Stimulated activated CD8-positive, alpha-beta memory T cell treated with anti-CD3 and anti-CD28 coated beads, Interleukin-4, amount 100 ng/mL, for 48 hours (primary cell): ENCODE data around the gene UBLCP1.
A peak's percentile ranks its signal among the peaks of the same experiment; 100 is the strongest.
"Not testable (repeated sequence)": the region's sequence is repeated elsewhere in the genome, so short reads cannot be mapped to it uniquely, and the experiment has no call there.

Source experiments
- DNase-seq: peaks from one replicate; pipeline ENCODE4 v3.0.0-alpha.2; 2020

UBLCP1 gene, protein sequence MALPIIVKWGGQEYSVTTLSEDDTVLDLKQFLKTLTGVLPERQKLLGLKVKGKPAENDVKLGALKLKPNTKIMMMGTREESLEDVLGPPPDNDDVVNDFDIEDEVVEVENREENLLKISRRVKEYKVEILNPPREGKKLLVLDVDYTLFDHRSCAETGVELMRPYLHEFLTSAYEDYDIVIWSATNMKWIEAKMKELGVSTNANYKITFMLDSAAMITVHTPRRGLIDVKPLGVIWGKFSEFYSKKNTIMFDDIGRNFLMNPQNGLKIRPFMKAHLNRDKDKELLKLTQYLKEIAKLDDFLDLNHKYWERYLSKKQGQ

DNA sequence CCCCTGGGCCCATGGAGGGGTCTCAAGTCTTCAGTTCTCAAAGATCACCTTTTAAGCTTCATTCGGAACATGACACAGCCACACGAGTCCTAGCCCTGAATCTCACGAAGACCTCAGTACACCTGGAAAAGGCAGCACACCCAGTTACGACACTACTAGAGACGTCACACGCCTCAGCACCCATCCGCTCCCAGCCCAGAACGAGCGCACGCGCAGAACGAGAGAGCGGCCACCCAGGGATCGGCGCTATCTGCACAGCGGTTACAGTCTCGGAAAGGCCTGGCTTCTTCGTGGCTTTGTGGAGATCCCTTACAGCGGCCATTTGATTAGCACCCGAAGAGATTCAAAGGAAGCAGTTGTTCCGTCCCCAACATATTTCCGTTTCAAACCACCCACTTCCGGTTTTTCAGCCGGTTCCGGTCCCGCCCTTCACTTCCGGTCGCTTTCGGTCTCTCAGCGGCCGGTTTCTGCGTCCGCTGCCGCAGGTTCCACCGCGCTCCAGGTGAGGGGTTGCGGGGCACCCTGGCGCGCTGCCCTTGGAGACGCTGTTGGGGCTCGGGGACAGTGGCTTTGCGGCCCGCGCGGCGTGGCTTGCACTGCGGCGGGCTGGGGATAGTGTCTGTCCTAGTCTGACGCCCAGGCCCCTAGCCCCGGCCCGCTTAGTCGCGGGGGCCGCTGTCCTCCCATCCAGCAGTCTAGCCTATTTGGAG is at the start of gene UBLCP1:
UBLCP1 (plus strand) TSS at position 432 of the 710 bp plus-strand sequence. CDS start 5,626 bp downstream, outside the sequence.
- DNase-seq: peak; percentile 86

DNA sequence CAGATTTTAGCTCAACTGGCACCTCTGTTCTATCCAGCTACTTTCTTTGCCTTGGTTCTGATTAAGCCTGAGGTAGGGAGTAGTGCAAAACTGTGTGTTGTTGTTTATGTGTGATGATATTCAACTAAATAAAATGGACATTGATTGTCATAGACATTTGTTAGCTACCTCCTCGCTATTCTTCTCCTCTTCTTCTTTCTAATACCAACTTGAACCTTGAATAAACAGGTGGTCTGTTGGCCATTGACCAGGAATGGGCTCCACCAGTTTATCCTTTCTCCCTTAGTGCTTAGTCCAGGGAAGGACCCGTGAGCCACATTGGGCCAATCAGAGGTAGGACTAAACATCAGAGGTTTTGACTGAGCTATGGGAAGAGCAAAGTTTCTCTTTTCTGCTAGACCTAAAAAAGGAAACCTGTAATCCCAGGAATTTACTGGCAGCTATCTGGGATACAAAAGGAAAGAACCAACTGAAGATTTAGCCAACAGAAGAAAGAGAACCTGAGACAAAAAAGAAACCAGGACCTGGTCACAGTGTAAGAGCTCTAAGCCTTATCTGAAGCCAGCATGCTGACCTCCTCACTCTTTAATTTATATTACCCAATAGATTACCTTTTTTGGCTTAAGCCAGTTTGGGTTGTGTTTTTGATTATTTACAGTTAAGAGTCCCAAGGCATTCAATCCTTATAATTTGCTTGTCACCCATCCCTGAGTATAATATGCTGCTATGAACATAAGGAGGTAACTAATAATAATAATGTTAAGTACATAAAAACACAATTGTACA is 48.4 kb upstream of the UBLCP1 start:
- DNase-seq: no peak

DNA sequence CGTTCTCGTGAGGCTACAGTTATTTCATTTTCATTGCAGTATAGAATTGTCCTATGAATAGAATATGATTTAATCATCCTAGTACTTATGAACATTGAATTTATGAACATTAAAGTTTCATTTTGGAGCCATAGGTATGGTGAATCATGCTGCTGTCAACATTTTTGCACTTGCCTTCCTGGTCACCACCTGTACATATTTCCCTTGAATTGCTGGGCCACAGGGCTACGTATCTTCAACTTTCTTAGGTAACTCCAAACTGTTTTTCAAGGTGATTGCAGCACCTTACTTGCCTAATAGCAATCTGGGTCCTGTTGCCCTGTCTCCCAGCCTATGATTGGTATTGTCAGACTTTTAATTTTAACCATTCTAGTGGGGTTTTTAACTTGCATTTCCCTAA is 47.2 kb upstream of the UBLCP1 start:
- no peak for DNase-seq

DNA sequence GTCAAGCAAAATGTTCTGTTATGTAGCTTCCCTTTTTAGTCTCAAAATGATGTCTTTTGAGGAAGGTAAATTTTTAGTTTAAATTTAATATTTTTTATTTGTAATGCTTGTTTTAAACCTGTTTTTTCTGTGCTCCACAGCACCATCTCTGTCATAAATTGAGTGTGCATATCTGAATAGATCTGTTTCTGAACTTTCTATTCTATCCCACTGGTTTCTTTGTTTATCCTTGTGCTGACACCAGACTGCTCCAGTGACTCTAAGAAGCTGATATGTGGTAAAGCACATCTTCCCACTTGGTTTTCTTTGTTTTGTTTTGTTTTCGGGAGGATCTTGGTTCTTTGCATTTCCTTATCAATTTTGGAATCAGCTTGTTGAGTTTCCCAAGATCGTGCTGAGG is 46.6 kb upstream of the UBLCP1 start:
- DNase-seq: no peak

DNA sequence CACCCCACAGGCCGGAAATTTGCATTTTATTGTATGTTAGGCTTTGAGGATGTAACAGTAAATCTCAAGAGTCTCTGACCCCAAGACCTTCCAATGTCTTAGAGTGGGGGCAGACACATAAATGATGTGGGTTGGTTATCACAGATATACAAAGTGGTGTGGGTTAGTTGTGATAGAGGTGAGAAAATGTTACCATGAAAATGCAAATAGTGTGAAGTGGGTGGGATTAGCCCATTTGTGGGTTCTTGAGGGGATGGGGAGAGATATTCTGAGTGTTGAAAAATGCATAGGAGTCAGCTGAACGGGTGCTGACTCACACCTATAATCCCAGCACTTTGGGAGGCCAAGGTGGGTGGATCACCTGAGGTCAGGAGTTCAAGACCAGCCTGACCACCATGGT is 45.9 kb upstream of the UBLCP1 start:
- no peak for DNase-seq

DNA sequence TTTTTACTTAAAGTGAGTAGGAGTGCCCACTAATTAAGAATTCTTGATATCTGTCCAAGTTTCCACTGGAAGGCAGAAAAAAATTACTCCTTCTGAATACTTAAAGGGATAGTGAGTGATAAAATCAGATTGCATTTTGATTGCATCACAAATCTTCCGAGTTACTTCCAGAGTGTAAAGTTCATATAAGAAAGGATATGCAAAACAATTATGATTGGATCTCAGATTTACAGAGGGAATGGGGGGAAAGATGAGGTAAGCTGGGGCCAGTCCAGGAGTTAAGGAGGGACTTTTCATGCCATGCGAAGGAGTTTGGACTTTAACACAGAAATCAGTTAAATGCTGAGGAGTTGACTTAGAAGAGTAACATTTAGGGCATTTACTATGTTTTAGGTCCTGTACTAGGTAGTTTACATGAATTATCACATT is 44.5 kb upstream of the UBLCP1 start:
- DNase-seq: no peak

DNA sequence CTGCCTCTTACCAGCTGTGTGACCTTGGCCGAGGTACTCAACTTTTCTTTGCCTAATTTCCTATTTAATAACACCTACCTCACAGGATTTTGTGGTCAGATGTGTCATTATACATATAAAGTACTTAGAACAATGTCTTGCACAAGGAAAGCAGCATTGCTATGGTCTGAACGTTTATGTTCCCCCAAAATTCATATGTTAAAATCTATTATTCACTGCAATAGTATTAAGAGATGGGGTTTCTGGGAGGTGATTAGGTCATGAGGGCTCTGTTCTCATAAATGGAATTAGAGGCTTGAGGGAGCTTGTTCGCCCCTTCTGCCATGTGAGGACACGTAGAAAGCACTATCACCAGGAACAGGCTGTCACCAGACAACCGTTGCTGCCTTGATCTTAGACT is 42.9 kb upstream of the UBLCP1 start:
- no peak for DNase-seq

DNA sequence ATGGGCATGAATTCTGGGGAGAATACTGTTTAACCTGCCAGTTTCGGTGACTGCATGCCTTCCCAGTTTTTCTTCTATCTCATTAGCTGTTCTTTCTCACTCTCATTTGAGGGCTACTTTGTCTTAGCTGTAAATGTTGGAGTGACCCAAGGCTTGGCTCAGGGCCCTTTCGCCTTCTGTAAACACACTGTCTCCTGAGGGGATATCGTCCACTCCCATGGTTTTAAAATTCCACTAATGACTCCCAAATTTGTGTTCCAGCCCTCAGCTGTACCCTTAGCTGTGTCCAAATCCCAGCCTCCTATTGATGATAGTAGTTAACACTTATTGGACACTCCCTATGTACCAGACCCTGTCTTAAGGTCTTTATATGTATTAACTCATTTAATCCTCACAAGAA is 39.6 kb upstream of the UBLCP1 start:
- DNase-seq: no peak

DNA sequence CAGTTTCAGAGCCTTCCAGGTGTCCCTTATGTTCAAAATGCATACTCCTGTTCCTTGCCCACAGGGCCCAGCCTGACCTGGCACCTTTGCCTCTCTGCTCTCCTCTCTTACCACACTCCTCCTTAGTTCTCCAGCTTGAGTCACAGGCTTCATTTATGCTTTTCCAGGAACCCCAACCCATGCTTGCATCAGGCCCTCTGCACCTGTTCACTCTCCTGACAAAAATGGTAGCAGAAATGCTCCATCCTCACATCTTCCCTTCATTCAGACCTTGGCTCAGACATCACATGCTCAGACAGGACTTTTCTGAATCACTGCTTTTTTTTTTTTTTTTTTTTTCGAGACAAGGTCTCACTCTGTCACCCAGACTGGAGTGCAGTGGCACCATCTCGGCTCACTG is 38.6 kb upstream of the UBLCP1 start:
- DNase-seq: no peak

DNA sequence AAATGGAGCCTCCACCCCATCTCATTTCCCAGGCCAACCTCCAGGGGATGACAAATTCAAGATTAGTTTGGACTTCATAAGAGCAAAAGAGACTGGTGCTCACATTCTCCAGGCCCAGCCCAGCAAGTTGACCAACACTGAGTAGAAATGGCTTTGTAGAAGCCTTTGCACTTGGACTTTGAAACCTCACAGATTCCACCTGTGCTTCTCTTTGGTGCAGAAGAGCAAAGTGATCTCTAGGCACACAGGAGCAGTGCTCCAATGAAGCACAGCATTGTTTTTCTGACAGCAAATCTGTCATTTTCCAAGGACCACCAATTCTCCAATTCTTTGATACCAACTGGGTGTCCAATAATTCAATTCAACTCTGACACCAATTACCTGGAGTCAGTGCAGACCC is 36.6 kb upstream of the UBLCP1 start:
- DNase-seq: no peak

DNA sequence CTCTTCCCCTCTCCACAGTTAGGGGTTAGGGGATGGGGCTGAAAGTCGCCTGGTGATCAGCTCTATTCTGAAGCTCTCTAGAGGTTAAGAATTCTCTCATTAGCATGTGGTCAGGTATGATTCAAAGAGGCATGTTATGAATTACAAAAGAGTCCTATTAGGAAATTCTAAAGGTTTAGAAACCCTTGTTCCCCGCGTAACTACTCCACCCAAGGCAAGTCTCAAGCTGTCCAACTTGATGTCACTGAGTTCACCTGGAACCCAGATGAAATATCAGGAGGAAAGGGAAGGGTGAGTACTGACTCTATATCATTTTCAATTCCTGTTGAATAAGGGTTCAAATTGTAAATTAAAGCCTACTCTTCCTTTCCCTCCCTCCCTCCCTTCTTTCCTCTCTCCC is 35.6 kb upstream of the UBLCP1 start:
- DNase-seq: no peak

DNA sequence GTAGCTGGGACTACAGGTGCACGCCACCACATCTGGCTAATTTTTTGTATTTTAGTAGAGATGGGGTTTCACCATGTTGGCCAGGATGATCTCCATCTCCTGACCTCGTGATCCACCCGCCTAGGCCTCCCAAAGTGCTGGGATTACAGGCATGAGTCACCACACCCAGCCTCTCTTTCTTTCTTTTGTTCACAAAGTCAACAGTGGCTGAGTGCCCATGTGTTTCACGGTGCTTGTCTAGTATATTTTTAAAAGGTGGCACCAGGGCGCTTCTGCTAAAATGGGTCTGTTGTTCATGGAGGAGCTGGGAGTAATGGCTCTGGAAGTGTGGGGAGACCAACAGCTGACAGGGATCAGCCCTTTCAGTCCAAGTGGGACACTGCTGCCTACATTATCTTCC is 35.0 kb upstream of the UBLCP1 start:
- not testable (repeated sequence) for DNase-seq

DNA sequence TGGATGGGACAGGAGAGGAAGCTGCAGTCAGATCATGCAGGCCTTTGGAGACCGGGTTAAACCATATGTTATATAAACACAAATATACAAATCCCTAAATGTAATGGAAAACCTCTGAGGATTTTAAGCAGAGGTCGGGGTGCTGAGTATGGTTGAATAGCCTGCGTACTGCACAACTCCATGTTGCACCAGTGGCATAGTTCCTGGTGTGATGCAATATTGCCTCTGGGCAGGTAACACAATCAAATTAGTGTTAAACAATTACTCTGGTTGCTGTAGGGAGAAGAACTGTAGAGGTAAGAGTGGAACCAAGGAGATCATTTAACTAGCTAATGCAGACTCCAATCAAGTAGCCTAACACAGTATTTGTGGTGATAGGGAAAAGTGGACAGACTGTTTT is 32.4 kb upstream of the UBLCP1 start:
- DNase-seq: no peak

DNA sequence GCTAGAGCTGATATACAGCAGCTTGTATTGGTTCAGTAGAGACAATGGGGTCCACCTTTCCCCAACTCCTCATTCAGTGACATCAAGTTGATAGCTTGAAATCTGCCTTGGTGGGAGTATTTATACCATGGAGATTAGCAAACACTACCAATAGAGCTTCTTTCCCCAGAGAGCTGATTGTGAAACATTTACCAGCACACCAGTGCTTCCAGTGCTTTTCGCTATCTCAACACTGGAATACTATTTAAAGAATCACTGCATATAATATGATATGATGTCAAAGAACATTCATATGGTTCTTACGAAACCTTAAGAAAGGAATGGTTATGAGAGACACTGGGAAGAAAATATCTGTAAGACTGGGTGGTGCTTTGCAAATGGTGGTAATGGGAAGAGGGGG is 31.9 kb upstream of the UBLCP1 start:
- DNase-seq: no peak

DNA sequence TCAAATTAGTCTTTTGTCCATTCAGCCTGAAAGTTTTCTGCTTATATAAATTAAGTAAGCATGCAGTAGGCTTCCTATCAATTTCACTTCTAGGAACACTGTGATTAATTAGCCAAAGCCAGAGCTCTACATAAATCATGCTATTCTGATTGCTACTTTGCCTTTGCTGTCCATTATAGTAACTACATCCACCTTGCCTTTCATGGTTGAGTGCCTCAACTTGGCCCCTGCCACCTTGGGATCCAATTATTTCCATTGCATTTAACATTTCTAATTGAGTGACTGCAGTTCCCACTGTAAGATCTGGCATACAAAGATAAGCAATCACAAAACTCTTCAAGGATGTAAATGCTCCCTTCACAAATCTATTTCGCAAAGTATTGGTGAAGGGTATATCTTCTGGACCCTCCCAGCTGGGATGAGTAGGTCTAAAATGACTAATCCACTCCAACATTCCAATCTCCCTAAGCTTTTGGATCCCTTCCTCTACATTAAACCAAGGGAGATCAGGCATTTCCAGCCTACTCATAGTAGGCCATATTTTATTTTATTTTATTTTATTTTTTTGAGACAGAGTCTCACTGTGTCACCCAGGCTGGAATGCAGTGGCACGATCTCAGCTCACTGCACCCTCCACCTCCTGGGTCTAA is 27.1 kb upstream of the UBLCP1 start:
- DNase-seq: not testable (repeated sequence)

DNA sequence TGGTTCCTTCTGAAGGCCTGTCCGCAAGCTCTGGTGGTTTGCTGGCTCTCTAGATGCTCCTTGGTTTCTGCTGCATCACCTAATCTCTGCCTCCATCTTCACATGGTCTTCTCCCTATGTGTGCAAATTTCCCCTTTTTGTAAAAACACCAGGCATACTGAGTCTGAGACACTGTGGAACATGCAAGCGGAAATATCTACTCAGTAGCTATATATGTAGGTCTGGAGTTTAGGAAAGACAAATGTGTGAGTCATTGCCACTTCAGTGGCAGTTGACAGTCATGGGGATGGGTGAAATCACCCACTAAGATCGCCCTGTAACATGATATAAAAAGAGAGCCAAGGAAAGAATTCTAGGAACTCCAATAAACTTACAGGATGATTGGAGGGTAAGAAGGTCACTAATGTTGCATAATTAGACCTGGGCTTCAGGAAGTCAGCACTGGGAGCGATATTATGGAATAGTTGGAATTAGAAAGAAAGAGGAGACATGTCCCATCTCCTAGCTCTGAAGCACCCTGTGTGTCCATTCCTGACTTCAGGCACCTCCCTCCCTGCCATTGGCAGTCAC is 22.7 kb upstream of the UBLCP1 start:
- DNase-seq: no peak

DNA sequence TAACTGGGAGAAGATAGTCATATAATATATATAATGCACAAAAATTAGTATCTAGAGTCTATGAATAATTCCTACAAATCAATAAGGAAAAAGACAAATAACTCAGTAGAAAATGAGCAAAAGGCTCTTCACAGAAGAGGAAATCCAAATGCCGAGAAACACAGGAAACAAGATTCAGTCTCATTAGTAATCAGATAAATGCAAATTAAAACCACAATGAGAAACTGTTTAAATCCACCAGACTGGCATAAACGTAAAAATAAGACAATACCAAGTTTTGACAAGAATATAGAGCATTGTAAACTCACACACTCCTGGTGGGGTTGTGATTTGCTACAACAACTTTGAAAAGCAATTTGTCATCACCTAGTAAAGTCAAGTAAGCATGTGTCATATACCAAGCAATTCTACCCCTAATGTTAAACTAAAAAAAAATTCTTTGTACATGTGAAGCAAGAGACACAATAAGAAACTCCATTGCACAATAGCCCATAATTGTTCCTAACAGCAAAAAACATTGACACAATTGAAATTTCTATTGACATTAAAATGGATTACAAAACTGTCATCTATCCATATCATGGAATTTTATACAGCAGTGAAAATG is 21.0 kb upstream of the UBLCP1 start:
- no peak for DNase-seq

DNA sequence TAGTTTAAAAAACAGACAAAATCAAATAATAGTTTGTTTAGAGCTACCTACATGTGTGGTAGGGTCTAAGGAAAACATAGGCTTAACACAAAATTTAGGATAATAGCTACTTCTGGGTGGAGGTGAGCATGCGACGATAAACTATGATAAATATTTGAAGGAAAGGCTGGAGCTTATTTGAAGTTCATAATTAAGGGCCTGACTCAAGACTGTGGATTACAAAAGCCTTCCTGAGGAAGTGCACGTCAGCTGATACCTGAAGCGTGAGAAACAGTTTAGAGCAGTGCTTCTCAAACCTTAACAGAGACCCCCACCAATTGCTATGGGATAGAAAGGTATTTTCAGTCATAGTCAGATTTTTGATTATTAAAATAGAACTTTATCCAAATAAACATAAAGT is 20.4 kb upstream of the UBLCP1 start:
- no peak for DNase-seq

DNA sequence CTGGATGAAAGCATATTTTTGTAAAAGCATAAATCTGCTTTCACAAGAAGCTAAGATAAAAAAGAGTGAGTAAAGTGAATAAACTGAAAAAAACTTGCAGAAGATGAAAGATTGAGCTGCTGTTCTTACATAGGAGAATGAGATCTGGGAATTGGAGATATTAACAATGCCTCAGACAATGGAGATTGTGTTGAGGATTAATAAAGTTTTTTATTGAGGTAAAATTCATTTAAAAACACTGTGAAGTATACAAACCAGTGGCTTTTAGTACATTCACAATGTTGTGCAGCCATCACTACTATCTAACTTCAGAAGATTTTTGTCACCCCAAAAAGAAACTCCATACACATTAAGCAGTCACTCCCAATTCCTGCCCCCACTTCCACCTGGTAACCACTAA is 19.7 kb upstream of the UBLCP1 start:
- DNase-seq: no peak

DNA sequence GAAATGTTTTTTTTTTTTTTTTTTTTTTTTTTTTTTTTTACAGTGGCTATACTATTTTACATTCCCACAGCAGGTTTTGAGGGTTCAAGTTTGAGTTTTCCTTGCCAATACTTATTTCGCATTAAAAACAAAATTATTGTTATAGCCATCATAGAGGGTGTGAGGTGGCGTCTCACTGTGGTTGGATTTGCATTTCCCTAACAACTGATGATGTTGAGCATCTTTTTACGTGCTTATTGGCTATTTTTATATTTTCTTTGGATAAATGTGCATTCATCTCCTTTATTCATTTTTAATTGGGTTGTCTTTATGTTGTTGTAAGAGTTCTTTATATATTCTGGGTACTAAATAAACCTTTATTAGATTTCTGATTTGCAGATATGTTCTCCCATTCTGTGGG is 18.9 kb upstream of the UBLCP1 start:
- no peak for DNase-seq

DNA sequence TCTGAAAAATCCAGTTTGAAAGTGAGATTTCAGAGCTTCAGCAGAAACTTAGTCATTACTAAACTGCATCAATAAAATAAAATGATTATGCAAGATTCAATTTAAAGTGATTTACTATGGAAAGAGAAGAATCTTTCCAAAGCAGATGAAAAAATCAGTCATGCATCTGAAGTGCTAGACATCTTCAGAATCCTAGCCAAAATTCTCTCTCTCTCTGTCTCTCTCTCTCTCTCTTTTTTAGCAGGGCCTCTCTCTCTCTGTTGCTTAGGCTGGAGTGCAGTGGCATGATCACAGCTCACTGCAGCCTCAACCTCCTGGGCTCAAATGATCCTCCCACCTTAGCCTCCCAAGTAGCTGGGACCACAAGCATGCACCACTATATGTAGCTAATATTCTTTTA is 18.2 kb upstream of the UBLCP1 start:
- no peak for DNase-seq

DNA sequence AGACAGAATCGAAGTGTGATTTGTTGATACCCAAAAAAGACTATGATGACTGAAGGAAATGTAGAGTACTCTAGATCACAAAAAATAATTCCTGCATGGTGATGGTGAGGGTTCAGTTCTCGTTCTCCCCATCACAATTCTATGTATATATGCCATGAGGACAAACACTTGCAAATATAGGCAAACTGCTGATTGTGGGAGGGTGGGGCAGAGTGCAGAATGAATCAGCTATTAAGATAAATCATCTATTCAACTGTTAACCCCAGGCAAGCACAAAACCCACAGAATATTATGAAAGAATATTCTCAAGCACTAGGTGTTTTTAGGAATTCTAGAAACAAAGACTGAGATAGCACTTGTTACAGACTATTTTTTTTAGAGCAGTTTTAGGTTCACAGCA is 13.9 kb upstream of the UBLCP1 start:
- no peak for DNase-seq

DNA sequence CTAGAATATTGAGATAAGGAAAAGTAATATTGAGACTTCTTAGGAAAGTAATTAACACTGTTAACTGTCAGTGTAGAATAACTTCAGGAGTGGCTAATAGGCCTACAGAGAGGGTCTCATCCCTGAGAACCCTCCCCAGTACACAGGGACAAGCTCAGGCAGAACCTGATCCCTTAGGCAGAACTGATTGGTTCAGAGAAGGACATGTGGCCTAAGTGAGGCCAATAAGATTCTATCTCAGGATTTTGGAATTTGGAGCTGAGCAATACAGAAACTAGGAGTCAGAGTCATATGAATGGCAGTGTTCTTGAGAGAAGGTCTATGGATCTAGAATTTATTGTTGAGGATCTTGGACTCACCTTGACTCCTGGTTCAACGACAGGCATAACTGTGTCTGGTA is 10.9 kb upstream of the UBLCP1 start:
- no peak for DNase-seq
